Heart left ventricle (tissue), 13 donors: Measurements from ENCODE around the gene NR3C2.

Source experiments
- CTCF ChIP-seq, 12 donors: fragments of 200-600 bp; sonication (generic) in 4 of 12; IDR thresholded peaks; one replicate each; pipeline versions ENCODE4 v1.5.0 to v1.8.0; 2018 to 2022; ENCODE audit warnings: antibody characterized with exemption in 12 of 12, mild to moderate bottlenecking in 5 of 12
- POLR2A ChIP-seq, 2 donors: fragments of 450-650 bp; IDR thresholded peaks; one replicate each; pipeline ENCODE4 v1.6.1; 2017; ENCODE audit warnings: antibody characterized with exemption in 2 of 2, mild to moderate bottlenecking in 2 of 2, moderate library complexity in 2 of 2
- donor health status: ischemic (EF 13 %, LVEDD 7.1; RV severe dilation, severe dysfunction).
- donor health status: DM: no; HTN: yes; CAD: no.
- donor health status: DM: no; HTN: no; CAD: no.
- donor health status: ischemic (EF 25% LVEDD 6.9; RV normal size, moderate dysfunction).
- donor health status: ischemic (EF 25% LVEDD 5.7; RV mildly dilated, moderate dysfunction).
- donor health status: ischemic (EF 35%, LVEDD 5.7; RV mildly dilated, moderate dysfunction).
- donor health status: nonischemic (EF 11% LVEDD 7.7; RV severe dilation, severe dysfunction).
- donor health status: DM: yes; HTN: yes; CAD: no.
- donor health status: PGD.
- donor health status: ischemic (EF 29% LVEDD 5.4; RV normal size, mild dysfunction).
- donor health status: nonischemic (EF 23%, LVEDD 6.1; RV moderate dilation, normal function).

- no peak for TF ChIP-seq CTCF (IDR thresholded peaks at IDR 0.05)
- TF ChIP-seq POLR2A (IDR thresholded peaks at IDR 0.05), result no peak
Observed at GRCh38 chr4:148395771-148396170, 46.4 kb downstream of the NR3C2 start.
